IMR-90 (cell line): ENCODE measurements around the gene BICD2. TPM values are rescaled to one million over a fixed set of nuclear protein-coding genes. Genes with fewer than 3 reads are reported as not detected.

ENCODE experiments used
- ATAC-seq: fragments of 200-7000 bp; cut with Tn5 transposase; 2 replicates; pipeline ENCODE4 v1.9.1; 2020; ENCODE audit warnings: low read depth, mild to moderate bottlenecking, moderate library complexity
- BruUV-seq: library from RNA; stranded (reverse); fragments of 400-500 nt; replicated peaks from 2 replicates; lab custom pipeline; 2021; lab: Mats Ljungman, UMichigan
- CTCF ChIA-PET: fragments of 300-600 bp; formaldehyde crosslinking; extraction: SDS; loops from one replicate; lab custom pipeline; 2021; ENCODE audit warnings: antibody characterized with exemption; lab: Yijun Ruan, JAX
- POLR2A ChIA-PET: fragments of 300-600 bp; sonication (Branson Sonifier 250); formaldehyde crosslinking; loops from one replicate; lab custom pipeline; 2022; ENCODE audit warnings: antibody characterized with exemption; ENCODE audit not compliant: unreplicated experiment; lab: Charles Lee
- DNase-seq: peaks from one replicate; pipeline ENCODE4 v3.0.0; 2013
- H2AFZ ChIP-seq: replicated peaks from 2 replicates; pipeline ENCODE3; 2013; ENCODE audit warnings: low read length, mild to moderate bottlenecking; ENCODE audit not compliant: poor library complexity
- H2AK5ac ChIP-seq: 2 replicates; pipeline ENCODE4 v1.6.1; 2013; ENCODE audit warnings: low read depth, low read length, inconsistent platforms
- H2AK9ac ChIP-seq: replicated peaks from 2 replicates; pipeline ENCODE3; 2013; ENCODE audit warnings: mild to moderate bottlenecking, low read depth, low read length, moderate library complexity; ENCODE audit not compliant: poor library complexity
- H2BK120ac ChIP-seq: 2 replicates; pipeline ENCODE4 v1.6.1; 2013; ENCODE audit warnings: low read depth, low read length, inconsistent platforms
- H2BK15ac ChIP-seq: 3 replicates; pipeline ENCODE4 v1.6.1; 2013; ENCODE audit warnings: low read depth, low read length, inconsistent platforms
- H2BK20ac ChIP-seq: 2 replicates; pipeline ENCODE4 v1.6.1; 2013; ENCODE audit warnings: low read depth, mild to moderate bottlenecking, inconsistent platforms, low read length, moderate library complexity
- H2BK5ac ChIP-seq: 2 replicates; pipeline ENCODE4 v1.6.1; 2013; ENCODE audit warnings: mild to moderate bottlenecking, low read depth, low read length, inconsistent platforms; ENCODE audit not compliant: poor library complexity, severe bottlenecking
- H3K14ac ChIP-seq: replicated peaks from 2 replicates; pipeline ENCODE4 v1.6.1; 2013; ENCODE audit warnings: low read depth, low read length, inconsistent platforms
- H3K18ac ChIP-seq: 2 replicates; pipeline ENCODE4 v1.6.1; 2013; ENCODE audit warnings: low read depth, low read length, control low read depth
- H3K23ac ChIP-seq: 2 replicates; pipeline ENCODE4 v1.6.1; 2013; ENCODE audit warnings: low read depth, low read length, inconsistent platforms
- H3K27ac ChIP-seq: 2 replicates; pipeline ENCODE4 v1.5.1; 2013; ENCODE audit warnings: mild to moderate bottlenecking, control low read depth, low read length; ENCODE audit not compliant: insufficient read depth
- H3K27me3 ChIP-seq: 2 replicates; pipeline ENCODE4 v1.6.1; 2013; ENCODE audit warnings: low read length; ENCODE audit not compliant: control insufficient read depth, insufficient read depth
- H3K36me3 ChIP-seq: 2 replicates; pipeline ENCODE4 v1.6.1; 2013; ENCODE audit warnings: low read length, mixed read lengths; ENCODE audit not compliant: control insufficient read depth, insufficient read depth
- H3K4ac ChIP-seq: 2 replicates; pipeline ENCODE4 v1.6.1; 2013; ENCODE audit warnings: low read depth, low read length, inconsistent platforms
- H3K4me1 ChIP-seq: 2 replicates; pipeline ENCODE4 v1.6.1; 2013; ENCODE audit warnings: low read length, mixed read lengths; ENCODE audit not compliant: control insufficient read depth, insufficient read depth
- H3K4me2 ChIP-seq: 2 replicates; pipeline ENCODE4 v1.6.1; 2013; ENCODE audit warnings: low read depth, mild to moderate bottlenecking, control low read depth, low read length, moderate library complexity
- H3K4me3 ChIP-seq: 2 replicates; pipeline ENCODE4 v1.5.1; 2013; ENCODE audit warnings: low read depth, mild to moderate bottlenecking, control low read depth, low read length, moderate library complexity; ENCODE audit not compliant: insufficient read depth
- H3K56ac ChIP-seq: 2 replicates; pipeline ENCODE4 v1.6.1; 2013; ENCODE audit warnings: low read length, inconsistent platforms; ENCODE audit not compliant: insufficient read depth; ENCODE audit errors: extremely low read depth
- H3K79me1 ChIP-seq, 2 experiments: 2 replicates each; pipeline ENCODE4 v1.6.1; 2013; ENCODE audit warnings: low read length in 2 of 2, inconsistent platforms in 1 of 2, low read depth in 1 of 2
- H3K9ac ChIP-seq: 2 replicates; pipeline ENCODE4 v1.6.1; 2013; ENCODE audit warnings: low read depth, low read length, control low read depth
- H3K9me1 ChIP-seq: 2 replicates; pipeline ENCODE4 v1.6.1; 2013; ENCODE audit warnings: low read length, inconsistent platforms; ENCODE audit not compliant: insufficient read depth
- H3K9me3 ChIP-seq: 2 replicates; pipeline ENCODE4 v1.6.1; 2013; ENCODE audit warnings: low read length; ENCODE audit not compliant: control insufficient read depth, insufficient read depth
- H4K20me1 ChIP-seq: 2 replicates; pipeline ENCODE4 v1.6.1; 2013; ENCODE audit warnings: low read length, inconsistent platforms; ENCODE audit not compliant: insufficient read depth
- H4K5ac ChIP-seq: 2 replicates; pipeline ENCODE4 v1.6.1; 2013; ENCODE audit warnings: mild to moderate bottlenecking, low read depth, low read length, control low read depth
- H4K8ac ChIP-seq, 2 experiments: 2 replicates each; pipeline ENCODE4 v1.6.1; 2013; ENCODE audit warnings: low read depth in 2 of 2, low read length in 2 of 2, control low read depth in 1 of 2, inconsistent platforms in 1 of 2
- H4K91ac ChIP-seq: 2 replicates; pipeline ENCODE4 v1.6.1; 2013; ENCODE audit warnings: low read depth, low read length, inconsistent platforms; ENCODE audit not compliant: insufficient read depth
- FOS ChIP-seq: fragments of 150-350 bp; IDR thresholded peaks from 2 replicates; pipeline ENCODE4 v1.6.1; 2016; ENCODE audit warnings: low read depth, low read length
- MAFK ChIP-seq: IDR thresholded peaks from 2 replicates; pipeline ENCODE4 v1.6.1; 2012; ENCODE audit warnings: low read depth, low read length, improper control_type of control experiment
- MXI1 ChIP-seq: IDR thresholded peaks from 2 replicates; pipeline ENCODE4 v1.6.1; 2012; ENCODE audit warnings: low read depth, mild to moderate bottlenecking, low read length, moderate library complexity, borderline replicate concordance
- POLR2A ChIP-seq: IDR thresholded peaks from 2 replicates; pipeline ENCODE4 v1.6.1; 2012; ENCODE audit warnings: mild to moderate bottlenecking, low read depth, low read length
- RAD21 ChIP-seq: IDR thresholded peaks from 2 replicates; pipeline ENCODE4 v1.6.1; 2012; ENCODE audit warnings: low read length, improper control_type of control experiment
- WGBS, 2 experiments: methylation state at CpG; one replicate each; pipeline versions ENCODE4 v1.1.5 to v1.1.7; 2013; ENCODE audit warnings: missing lambda C conversion rate in 2 of 2; ENCODE audit not compliant: insufficient read length in 1 of 2; ENCODE audit errors: extremely low coverage in 2 of 2; 5-methylcytosine and 5-hydroxymethylcytosine counted together
- dilution Hi-C: fragments of 300-500 bp; cut with HindIII; formaldehyde crosslinking; loops from one replicate; pipeline ENCODE4 v1.14.3; 2018; ENCODE audit warnings: low sequenced_read_pairs; ENCODE audit not compliant: unreplicated experiment
- in situ Hi-C: fragments of 300-500 bp; cut with MboI; formaldehyde crosslinking; loops from 3 replicates; pipeline ENCODE4 v1.14.3; 2019; ENCODE audit warnings: low sequenced_read_pairs, inconsistent platforms, mixed read lengths
- intact Hi-C: fragments of 100-400 bp; cut with micrococcal nuclease; formaldehyde crosslinking; loops from 2 replicates; pipeline ENCODE4 v1.10.0; 2022
- polyA plus RNA-seq, 3 experiments: library from polyadenylated mRNA; depleted of rRNA; stranded (reverse); fragments of >200 nt; gene quantifications; 2 replicates each; pipeline ENCODE4 v1.2.3, GENCODE V29; 2012; ENCODE audit warnings: low replicate concordance in 1 of 3
- total RNA-seq: library from RNA; depleted of rRNA; stranded (reverse); fragments of >200 nt; gene quantifications from 2 replicates; pipeline ENCODE4 v1.2.3, GENCODE V29; 2012

BICD2 gene
- total and polyA plus RNA-seq, 2 of the 4 experiments (the other 2 are of a cell fraction) = 21.5 to 35.7 TPM

- no peak for ATAC-seq
- no peak overlapping the region for H4K5ac ChIP-seq
- no peak overlapping the region for H3K4me3 ChIP-seq
- H3K4me1 ChIP-seq = no peaks in the 10 kb centered on the region
- in situ Hi-C loops = loop anchor here (25.0 kb wide), 1 partner anchor 458 kb away; the partner anchor contains the start of genes CENPP and NOL8
- no peak for TF ChIP-seq FOS
- no peak for TF ChIP-seq MAFK
- no peak for TF ChIP-seq MXI1
- TF ChIP-seq RAD21 = no peak
- TF ChIP-seq POLR2A = no peak
- no peak overlapping the region for H3K9ac ChIP-seq
- H3K56ac ChIP-seq = no peak overlapping the region
- H2AK9ac ChIP-seq = no peak overlapping the region
- no peak overlapping the region for H2AK5ac ChIP-seq
- intact Hi-C loops = no loop called here
- H2BK5ac ChIP-seq = no peak overlapping the region
- no peaks in the 10 kb centered on the region for H3K79me1 ChIP-seq
- H2BK20ac ChIP-seq = no peak overlapping the region
- H2AFZ ChIP-seq = no peak overlapping the region
- POLR2A ChIA-PET = no interaction called here
- no peaks in the 10 kb centered on the region for H4K20me1 ChIP-seq
- H4K91ac ChIP-seq = no peak overlapping the region
- CTCF ChIA-PET = no interaction called here
- H3K9me3 ChIP-seq = no peaks in the 10 kb centered on the region
- dilution Hi-C loops = no loop called here
- H2BK15ac ChIP-seq = no peak overlapping the region
- peaks cover 54% of the 10 kb centered on the region for H3K27me3 ChIP-seq
- no peak overlapping the region for H2BK120ac ChIP-seq
- H3K9me1 ChIP-seq = no peaks in the 10 kb centered on the region
- H3K4ac ChIP-seq = no peak overlapping the region
- H4K8ac ChIP-seq = no peak overlapping the region
- no peak overlapping the region for H3K18ac ChIP-seq
- H3K14ac ChIP-seq = no peak overlapping the region
- no peak overlapping the region for H3K23ac ChIP-seq
- WGBS, 2 experiments = 80% methylated on average over 3 of the region's 9 CpGs; no CpG with 5 or more reads in 1 of the 2 experiments
- H3K36me3 ChIP-seq = no peaks in the 10 kb centered on the region
- no peak overlapping the region for H3K4me2 ChIP-seq
- no peak overlapping the region for H3K27ac ChIP-seq
- BruUV-seq = no TSS peak
- no peak for DNase-seq
Measured at GRCh38 chr9:92795598-92796336, 31.1 kb upstream of the BICD2 start.
